WERI-Rb-1 (cell line): ENCODE measurements around the gene GPATCH8.

Experiments used
- DNase-seq: peaks from one replicate; pipeline ENCODE4 v3.0.0-alpha.2; 2020
- H3K27ac ChIP-seq: fragments of 250-450 bp; sonication (Bioruptor Pico); 2 replicates; pipeline ENCODE4 v1.5.1; 2020; ENCODE audit warnings: mild to moderate bottlenecking, moderate library complexity
- H3K27me3 ChIP-seq: fragments of 250-450 bp; sonication (Bioruptor Pico); 2 replicates; pipeline ENCODE4 v1.5.1; 2021; ENCODE audit warnings: mild to moderate bottlenecking, low read depth, moderate library complexity; ENCODE audit not compliant: insufficient read depth, severe bottlenecking
- H3K36me3 ChIP-seq: fragments of 250-450 bp; sonication (Bioruptor Pico); 2 replicates; pipeline ENCODE4 v1.5.1; 2020; ENCODE audit warnings: mild to moderate bottlenecking, moderate library complexity
- H3K4me3 ChIP-seq: 2 replicates; pipeline ENCODE4 v1.5.1; 2011; ENCODE audit warnings: low read depth, mild to moderate bottlenecking, control low read depth, low read length
- H3K9me3 ChIP-seq: fragments of 250-450 bp; sonication (Bioruptor Pico); 2 replicates; pipeline ENCODE4 v1.5.1; 2021; ENCODE audit warnings: mild to moderate bottlenecking, moderate library complexity; ENCODE audit not compliant: severe bottlenecking
- CTCF ChIP-seq: IDR thresholded peaks from 2 replicates; pipeline ENCODE4 v1.5.1; 2011; ENCODE audit warnings: low read depth, mild to moderate bottlenecking, control low read depth, inconsistent platforms, low read length

Gene GPATCH8

GRCh38 chr17:44385287-44386181 lies 117.7 kb downstream of the GPATCH8 start:
- Histone ChIP-seq H3K36me3 (no peaks in the 10 kb centered on the region), H3K9me3 (peaks cover 17% of the 10 kb centered on the region), H3K4me3 (peak overlapping the region; percentile 51), H3K27me3 (no peaks in the 10 kb centered on the region), H3K27ac (no peak overlapping the region)
- peak; percentile 82 for DNase-seq
- 0 out of 2 replicates have a peak, but pooled peaks have one; percentile 2 for TF ChIP-seq CTCF

GRCh38 chr17:44384823-44385286 lies 118.4 kb downstream of the GPATCH8 start:
- Histone ChIP-seq H3K27me3 (no peaks in the 10 kb centered on the region), H3K36me3 (no peaks in the 10 kb centered on the region), H3K4me3 (no peak overlapping the region), H3K27ac (no peak overlapping the region), H3K9me3 (peaks cover 17% of the 10 kb centered on the region)
- no peak for DNase-seq
- TF ChIP-seq CTCF, result no peak

GRCh38 chr17:44384281-44384822 lies 118.9 kb downstream of the GPATCH8 start:
- Histone ChIP-seq H3K4me3 (no peak overlapping the region), H3K36me3 (no peaks in the 10 kb centered on the region), H3K27ac (no peak overlapping the region), H3K9me3 (peaks cover 17% of the 10 kb centered on the region), H3K27me3 (no peaks in the 10 kb centered on the region)
- no peak for TF ChIP-seq CTCF
- DNase-seq, result no peak

GRCh38 chr17:44383861-44384260 lies 119.3 kb downstream of the GPATCH8 start:
- Histone ChIP-seq H3K9me3 (peaks cover 17% of the 10 kb centered on the region), H3K36me3 (no peaks in the 10 kb centered on the region), H3K4me3 (no peak overlapping the region), H3K27ac (no peak overlapping the region), H3K27me3 (no peaks in the 10 kb centered on the region)
- no peak for DNase-seq
- TF ChIP-seq CTCF, result no peak

- H3K27me3 ChIP-seq, result no peaks in the 10 kb centered on the region
- no peaks in the 10 kb centered on the region for H3K36me3 ChIP-seq
- no peak overlapping the region for H3K27ac ChIP-seq
- no peak for TF ChIP-seq CTCF
- H3K4me3 ChIP-seq, result no peak overlapping the region
- no peak for DNase-seq
- H3K9me3 ChIP-seq, result peaks cover 17% of the 10 kb centered on the region
These were observed 119.8 kb downstream of the GPATCH8 start for GRCh38 chr17:44383363-44383762.
